Effector memory CD4-positive, alpha-beta T cell (primary cell): Measurements from ENCODE around the gene RNF138.

Experiments used
- DNase-seq, 3 donors: peaks; one replicate each; pipeline ENCODE4 v3.0.0-alpha.2; 2020
- H3K27ac ChIP-seq: 2 replicates; pipeline ENCODE4 v1.7.0; 2013; ENCODE audit warnings: mild to moderate bottlenecking, low read length, moderate library complexity; ENCODE audit not compliant: insufficient read depth, poor library complexity, severe bottlenecking
- H3K27me3 ChIP-seq: replicated peaks from 2 replicates; pipeline ENCODE4 v1.7.0; 2013; ENCODE audit warnings: mild to moderate bottlenecking, low read length; ENCODE audit not compliant: insufficient read depth, control insufficient read depth, poor library complexity, severe bottlenecking
- H3K36me3 ChIP-seq: 2 replicates; pipeline ENCODE4 v1.7.0; 2013; ENCODE audit warnings: mild to moderate bottlenecking, low read length, moderate library complexity; ENCODE audit not compliant: control insufficient read depth, insufficient read depth
- H3K4me1 ChIP-seq: 2 replicates; pipeline ENCODE4 v1.7.0; 2013; ENCODE audit warnings: low read length, mild to moderate bottlenecking; ENCODE audit not compliant: control insufficient read depth, insufficient read depth, poor library complexity, severe bottlenecking
- H3K4me3 ChIP-seq: 2 replicates; pipeline ENCODE4 v1.7.0; 2013; ENCODE audit warnings: low read length, low read depth, mild to moderate bottlenecking; ENCODE audit not compliant: insufficient read depth, poor library complexity, severe bottlenecking
- H3K9me3 ChIP-seq: 2 replicates; pipeline ENCODE4 v1.7.0; 2013; ENCODE audit warnings: mild to moderate bottlenecking, low read length, moderate library complexity; ENCODE audit not compliant: control insufficient read depth

RNF138 gene

GRCh38 chr18:32093523-32093922 lies 1.8 kb downstream of the RNF138 start:
- H3K27me3 ChIP-seq, result no peaks in the 10 kb centered on the region
- no peak for DNase-seq
- no peaks in the 10 kb centered on the region for H3K9me3 ChIP-seq
- H3K4me1 ChIP-seq, result peaks cover 28% of the 10 kb centered on the region
- peak overlapping the region; percentile 98 for H3K4me3 ChIP-seq
- H3K27ac ChIP-seq, result peak overlapping the region; percentile 95
- H3K36me3 ChIP-seq, result no peaks in the 10 kb centered on the region

GRCh38 chr18:32095192-32095899 lies 3.7 kb downstream of the RNF138 start:
- no peaks in the 10 kb centered on the region for H3K27me3 ChIP-seq
- no peak overlapping the region for H3K4me3 ChIP-seq
- no peak overlapping the region for H3K27ac ChIP-seq
- H3K9me3 ChIP-seq, result no peaks in the 10 kb centered on the region
- H3K36me3 ChIP-seq, result peaks cover 5% of the 10 kb centered on the region
- H3K4me1 ChIP-seq, result peaks cover 34% of the 10 kb centered on the region
- no peak for DNase-seq

GRCh38 chr18:32095900-32096229 lies 4.2 kb downstream of the RNF138 start:
- H3K27ac ChIP-seq, result no peak overlapping the region
- no peaks in the 10 kb centered on the region for H3K9me3 ChIP-seq
- DNase-seq, result no peak
- no peak overlapping the region for H3K4me3 ChIP-seq
- no peaks in the 10 kb centered on the region for H3K27me3 ChIP-seq
- H3K4me1 ChIP-seq, result peaks cover 34% of the 10 kb centered on the region
- peaks cover 5% of the 10 kb centered on the region for H3K36me3 ChIP-seq

GRCh38 chr18:32096946-32097345 lies 5.3 kb downstream of the RNF138 start:
- Histone ChIP-seq H3K9me3 (no peaks in the 10 kb centered on the region), H3K4me3 (peak overlapping the region; percentile 9), H3K36me3 (peaks cover 5% of the 10 kb centered on the region), H3K4me1 (peaks cover 29% of the 10 kb centered on the region), H3K27me3 (no peaks in the 10 kb centered on the region), H3K27ac (peak overlapping the region; percentile 2)
- no peak for DNase-seq

GRCh38 chr18:32104516-32104915 lies 12.8 kb downstream of the RNF138 start:
- no peak overlapping the region for H3K4me3 ChIP-seq
- no peak for DNase-seq

GRCh38 chr18:32110005-32110404 lies 18.3 kb downstream of the RNF138 start:
- H3K27me3 ChIP-seq, result no peaks in the 10 kb centered on the region
- H3K4me1 ChIP-seq, result no peaks in the 10 kb centered on the region
- H3K9me3 ChIP-seq, result no peaks in the 10 kb centered on the region
- no peak overlapping the region for H3K4me3 ChIP-seq
- no peak for DNase-seq
- H3K36me3 ChIP-seq, result peaks cover 17% of the 10 kb centered on the region
- H3K27ac ChIP-seq, result no peak overlapping the region

More at GRCh38 chr18:32104516-32104915, 12.8 kb downstream of the RNF138 start:
- no peak overlapping the region for H3K27ac ChIP-seq
- no peaks in the 10 kb centered on the region for H3K9me3 ChIP-seq
- H3K27me3 ChIP-seq, result no peaks in the 10 kb centered on the region
- H3K4me1 ChIP-seq, result peaks cover 2% of the 10 kb centered on the region
- no peaks in the 10 kb centered on the region for H3K36me3 ChIP-seq

GRCh38 chr18:32111706-32112105 lies 20.0 kb downstream of the RNF138 start:
- DNase-seq, result no peak
- no peaks in the 10 kb centered on the region for H3K27me3 ChIP-seq
- H3K36me3 ChIP-seq, result peaks cover 17% of the 10 kb centered on the region
- no peaks in the 10 kb centered on the region for H3K9me3 ChIP-seq
- no peaks in the 10 kb centered on the region for H3K4me1 ChIP-seq
- H3K4me3 ChIP-seq, result no peak overlapping the region
- H3K27ac ChIP-seq, result no peak overlapping the region

- peaks cover 27% of the 10 kb centered on the region for H3K36me3 ChIP-seq
- H3K27me3 ChIP-seq, result no peaks in the 10 kb centered on the region
- no peak overlapping the region for H3K4me3 ChIP-seq
- H3K4me1 ChIP-seq, result no peaks in the 10 kb centered on the region
- DNase-seq, result no peak
- H3K9me3 ChIP-seq, result no peaks in the 10 kb centered on the region
- no peak overlapping the region for H3K27ac ChIP-seq
These were observed 21.2 kb downstream of the RNF138 start for GRCh38 chr18:32112826-32113225.

- Histone ChIP-seq H3K4me1 (no peaks in the 10 kb centered on the region), H3K27ac (no peak overlapping the region), H3K4me3 (no peak overlapping the region), H3K27me3 (no peaks in the 10 kb centered on the region), H3K9me3 (no peaks in the 10 kb centered on the region), H3K36me3 (peaks cover 27% of the 10 kb centered on the region)
- DNase-seq, result no peak
These were observed 22.7 kb downstream of the RNF138 start for GRCh38 chr18:32114293-32114942.

- peaks cover 27% of the 10 kb centered on the region for H3K36me3 ChIP-seq
These were observed 30.4 kb downstream of the RNF138 start for GRCh38 chr18:32122039-32122438.

More at GRCh38 chr18:32122039-32122438, 30.4 kb downstream of the RNF138 start:
- Histone ChIP-seq H3K4me3 (no peak overlapping the region), H3K27me3 (no peaks in the 10 kb centered on the region), H3K9me3 (no peaks in the 10 kb centered on the region), H3K27ac (no peak overlapping the region), H3K4me1 (no peaks in the 10 kb centered on the region)
- DNase-seq, result no peak
